SKM-1 (cell line): ENCODE results near the gene GPR146.

ENCODE experiments used
- DNase-seq: peaks from one replicate; lab custom pipeline; 2025; ENCODE audit not compliant: unreplicated experiment; lab: John Stamatoyannopoulos, UW

The GPR146 gene

DNA sequence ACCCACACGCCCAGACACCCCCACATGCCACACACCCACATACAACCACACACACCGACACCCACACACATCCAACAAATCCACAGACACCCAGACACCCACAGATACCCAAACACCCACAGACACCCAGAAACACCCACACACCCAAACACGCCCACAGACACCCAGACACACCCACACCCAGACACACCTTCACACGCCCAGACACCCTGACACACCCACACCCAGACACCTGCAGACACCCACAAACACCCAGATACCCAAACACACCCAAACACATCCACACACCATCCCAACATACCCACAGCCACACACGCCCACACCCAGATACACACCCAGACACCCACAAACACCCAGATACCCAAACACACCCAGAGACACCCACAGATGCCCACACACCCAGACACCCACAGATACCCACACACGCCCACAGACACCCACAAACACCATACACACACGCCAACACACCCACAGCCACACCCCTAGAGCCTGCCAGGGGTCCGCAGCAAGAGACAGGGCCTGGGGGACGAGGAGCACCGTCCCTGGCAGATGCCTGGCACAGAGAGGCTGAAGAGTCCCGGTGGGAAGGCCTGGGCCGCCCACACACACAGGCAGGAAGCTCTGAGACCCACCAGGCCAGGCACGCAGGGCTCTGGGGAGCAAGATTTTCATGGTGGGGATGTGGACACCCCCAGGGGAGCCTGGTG lies 32.9 kb upstream of the GPR146 start:
- no peak for DNase-seq

DNA sequence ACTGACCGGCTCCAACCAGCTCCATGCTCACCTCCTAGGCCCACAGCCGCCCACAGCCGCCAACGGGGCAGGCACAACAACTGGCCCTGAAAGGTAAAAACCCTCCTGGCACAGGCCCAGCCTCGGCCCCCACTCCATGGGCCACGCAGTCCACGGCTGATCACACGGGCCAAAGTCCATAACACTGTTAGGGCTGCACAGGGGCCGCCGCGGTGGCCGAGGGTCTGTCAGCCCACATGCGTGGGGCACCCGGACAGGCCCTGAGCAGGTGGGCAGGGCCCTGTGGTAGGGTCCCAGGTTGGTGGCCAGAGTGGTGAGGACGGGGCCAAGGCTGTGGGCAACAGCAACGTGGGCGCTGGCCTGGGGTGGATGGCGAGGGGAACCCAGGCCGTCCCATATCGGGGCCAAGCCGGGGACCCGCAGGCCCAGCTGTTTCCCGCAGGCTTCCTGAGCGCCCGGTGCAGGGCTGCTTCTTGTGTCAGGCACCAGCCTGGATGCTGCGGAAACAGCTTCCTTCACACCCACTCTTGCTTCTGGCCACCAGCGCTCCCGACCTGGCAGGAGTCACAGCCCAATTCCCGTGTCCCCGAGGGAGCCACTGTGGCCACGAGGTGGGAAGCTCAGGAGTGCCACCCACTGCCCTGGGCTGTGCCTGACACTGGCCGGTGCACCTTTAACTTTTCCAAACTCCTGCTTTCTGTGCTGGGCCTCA lies 32.2 kb upstream of the GPR146 start:
- DNase-seq = no peak

DNA sequence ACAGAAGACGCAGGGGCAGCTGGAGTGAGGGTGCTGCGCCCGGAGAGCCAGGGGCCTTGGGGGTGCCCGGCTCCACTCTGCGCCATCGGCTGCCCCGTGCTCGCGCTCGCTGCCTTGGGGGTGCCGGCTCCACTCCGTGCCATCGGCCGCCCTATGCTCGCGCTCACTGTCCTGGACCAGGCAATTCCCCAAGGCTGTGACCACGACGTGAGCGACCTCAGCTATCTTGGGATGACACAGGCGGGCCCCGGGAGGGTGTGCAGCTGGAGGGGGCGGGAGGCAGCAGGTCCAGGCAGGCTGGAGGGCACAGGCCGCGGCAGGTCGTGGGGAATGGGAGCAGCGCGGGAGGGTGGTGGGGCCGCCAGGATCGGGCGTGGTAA lies 31.6 kb upstream of the GPR146 start:
- DNase-seq = no peak

DNA sequence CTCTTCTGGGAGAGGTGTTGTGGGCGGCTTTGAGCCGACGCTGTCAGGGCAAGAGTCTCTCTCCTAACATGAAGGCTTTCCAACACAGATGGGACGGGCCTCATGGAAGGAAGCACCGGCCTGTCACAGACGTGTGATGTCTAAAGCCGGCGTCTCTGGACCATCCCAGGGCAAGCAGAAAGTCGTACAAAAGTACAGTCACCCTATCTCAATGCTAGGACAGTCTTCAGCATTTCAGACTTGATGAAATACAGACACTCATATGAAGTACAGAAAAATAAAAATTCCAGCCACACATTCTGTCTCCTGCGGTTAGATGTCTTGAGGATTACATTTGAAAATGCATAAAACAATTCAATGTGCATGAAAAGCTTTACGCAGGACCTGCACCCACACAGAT lies 30.8 kb upstream of the GPR146 start:
- DNase-seq = no peak

DNA sequence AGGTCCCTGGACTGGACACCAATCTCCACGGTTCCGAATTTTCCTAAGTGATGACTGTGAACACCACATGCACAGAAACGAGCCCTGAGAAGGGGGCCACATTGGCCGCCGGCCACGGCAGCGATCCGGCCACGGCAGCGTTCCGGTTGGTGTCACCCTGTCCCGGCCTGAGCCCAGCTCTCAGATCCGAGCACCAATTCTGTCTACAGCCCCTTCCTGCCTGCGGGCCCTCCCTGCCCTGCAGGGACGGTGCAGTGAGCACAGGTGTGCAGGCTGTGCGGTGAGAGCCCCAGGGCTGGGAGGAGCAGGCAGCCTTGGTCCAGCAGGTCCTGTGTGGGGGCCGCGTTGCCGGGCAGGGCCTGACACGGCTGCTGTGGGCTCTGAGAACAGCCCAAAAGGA lies 29.7 kb upstream of the GPR146 start:
- no peak for DNase-seq

DNA sequence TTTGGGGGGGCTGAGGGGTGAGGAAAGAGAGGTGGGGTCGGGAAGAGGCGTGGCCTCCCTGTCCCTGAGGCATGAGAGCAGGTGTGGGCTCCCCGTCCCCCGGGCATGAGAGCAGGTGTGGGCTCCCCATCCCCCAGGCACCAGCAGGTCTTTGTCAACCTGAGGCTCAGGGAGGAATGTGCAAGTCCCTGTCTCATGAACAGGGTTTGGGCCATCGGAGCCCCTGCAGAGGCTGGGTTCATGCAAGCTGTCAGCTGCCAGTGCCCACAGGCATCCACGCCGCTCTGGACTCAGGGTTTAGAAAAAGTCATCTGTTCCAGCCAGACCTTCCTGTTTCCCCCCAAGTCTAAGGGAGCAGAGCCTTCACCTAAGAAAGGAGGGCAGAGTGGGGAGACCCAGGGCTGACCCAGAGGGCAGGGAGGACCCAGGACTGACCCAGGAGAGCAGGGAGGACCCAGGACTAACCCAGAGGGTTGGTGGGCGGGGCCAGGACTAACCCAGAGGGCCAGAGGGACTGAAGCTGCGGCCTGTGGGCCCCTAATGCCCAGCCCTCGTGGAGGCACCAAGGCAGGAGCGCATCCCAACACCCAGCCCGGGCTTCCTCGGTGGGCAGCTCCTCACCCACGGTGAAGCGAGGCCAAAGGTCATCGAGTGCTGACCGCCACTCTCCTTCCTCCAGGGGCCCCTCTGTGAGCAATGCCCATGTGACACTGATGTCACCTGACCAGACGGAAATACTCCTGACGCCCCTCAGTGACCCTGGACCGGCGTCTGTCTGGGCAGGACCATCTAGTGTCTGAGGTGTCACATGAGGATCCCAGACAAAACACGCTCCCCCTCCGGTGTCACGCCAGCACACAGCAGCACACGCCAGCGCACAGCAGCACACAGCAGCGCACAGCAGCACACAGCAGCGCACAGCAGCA lies 28.9 kb upstream of the GPR146 start:
- DNase-seq = no peak

DNA sequence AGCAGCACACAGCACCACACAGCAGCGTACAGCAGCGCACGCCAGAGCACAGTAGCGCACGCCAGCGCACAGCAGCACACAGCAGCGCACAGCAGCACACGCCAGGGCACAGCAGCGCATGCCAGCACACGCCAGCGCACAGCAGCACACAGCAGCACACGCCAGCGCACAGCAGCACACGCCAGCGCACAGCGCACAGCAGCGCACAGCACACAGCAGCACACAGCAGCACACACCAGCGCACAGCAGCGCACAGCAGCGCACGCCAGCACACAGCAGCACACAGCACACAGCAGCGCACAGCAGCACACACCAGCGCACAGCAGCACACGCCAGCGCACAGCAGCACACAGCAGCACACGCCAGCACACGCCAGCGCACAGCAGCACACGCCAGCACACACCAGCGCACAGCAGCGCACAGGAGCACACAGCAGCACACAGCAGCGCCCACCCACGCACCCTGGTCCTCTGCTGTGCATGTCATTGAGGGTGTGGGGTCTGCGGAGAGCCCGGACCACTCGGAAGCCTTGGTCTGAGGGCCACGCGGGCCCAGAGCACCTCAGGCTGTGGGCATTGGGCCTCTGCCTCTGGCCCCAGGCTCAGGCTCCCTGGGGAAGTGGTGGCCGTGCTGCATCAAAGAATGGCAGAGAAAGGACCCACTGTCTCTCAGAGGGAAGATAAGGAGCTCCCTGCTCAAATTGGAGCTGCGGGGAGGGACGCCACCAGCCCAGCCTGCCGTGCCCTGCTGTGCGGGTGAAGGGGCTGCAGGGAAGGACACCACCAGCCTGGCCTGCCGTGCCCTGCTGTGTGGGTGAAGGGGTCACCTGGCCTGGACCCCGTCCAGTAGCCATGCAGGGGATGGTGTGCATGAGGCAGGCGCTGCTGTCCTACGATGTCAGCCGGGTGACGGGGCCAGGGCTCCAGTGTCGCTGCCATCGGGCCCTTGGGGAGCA lies 27.5 kb upstream of the GPR146 start:
- DNase-seq = no peak

DNA sequence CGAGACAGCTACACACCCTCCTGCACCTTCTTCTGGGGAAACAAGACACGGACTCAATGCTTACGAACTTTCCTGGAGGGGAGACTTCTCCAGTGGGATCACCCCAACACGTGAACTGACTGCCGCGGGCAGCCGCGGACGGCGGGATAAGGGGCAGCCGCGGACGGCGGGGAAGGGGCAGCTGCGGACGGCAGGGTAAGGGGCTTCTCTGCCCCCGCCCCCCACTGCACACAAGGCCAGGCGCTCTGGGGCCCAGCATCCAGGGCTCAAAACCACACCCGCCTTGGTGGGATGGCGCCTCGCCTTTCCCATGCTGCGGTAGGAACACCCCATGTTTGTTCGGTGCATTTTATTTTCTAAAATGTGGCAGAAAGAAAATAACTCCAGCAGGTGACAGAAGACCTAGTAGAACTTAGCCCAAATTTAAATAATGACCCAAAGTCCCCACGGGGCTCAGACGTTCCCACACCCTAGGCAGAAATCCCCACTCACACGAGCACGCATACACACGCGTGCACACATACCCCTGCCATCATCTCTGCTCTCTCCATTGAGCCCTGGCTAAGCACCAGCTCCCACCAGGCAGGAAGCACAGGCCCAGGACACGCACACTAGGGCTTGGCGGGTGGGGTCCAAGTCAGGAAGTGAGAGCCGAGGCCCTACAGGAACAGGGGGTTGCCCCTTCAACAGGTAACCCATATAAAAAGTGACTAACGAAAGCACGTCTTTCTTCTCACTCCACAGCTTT lies 26.6 kb upstream of the GPR146 start:
- no peak for DNase-seq

DNA sequence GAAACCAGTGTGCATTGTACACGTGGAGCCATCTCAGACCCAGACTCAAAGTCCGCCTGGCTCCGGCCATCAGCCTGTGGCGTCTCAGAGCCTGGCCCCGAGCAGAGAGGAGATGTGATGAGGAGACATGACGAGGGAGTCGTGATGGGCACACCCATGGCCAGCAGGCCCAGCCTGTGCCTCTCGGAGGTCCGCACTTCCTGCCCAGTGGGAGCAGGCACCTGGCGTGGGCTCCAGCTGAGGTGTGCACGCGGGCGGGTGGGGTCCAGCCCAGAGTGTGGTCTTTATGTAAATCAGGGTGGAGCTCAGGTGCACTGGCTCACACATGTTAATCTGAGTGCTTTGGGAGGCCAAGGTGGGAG lies 26.0 kb upstream of the GPR146 start:
- no peak for DNase-seq

DNA sequence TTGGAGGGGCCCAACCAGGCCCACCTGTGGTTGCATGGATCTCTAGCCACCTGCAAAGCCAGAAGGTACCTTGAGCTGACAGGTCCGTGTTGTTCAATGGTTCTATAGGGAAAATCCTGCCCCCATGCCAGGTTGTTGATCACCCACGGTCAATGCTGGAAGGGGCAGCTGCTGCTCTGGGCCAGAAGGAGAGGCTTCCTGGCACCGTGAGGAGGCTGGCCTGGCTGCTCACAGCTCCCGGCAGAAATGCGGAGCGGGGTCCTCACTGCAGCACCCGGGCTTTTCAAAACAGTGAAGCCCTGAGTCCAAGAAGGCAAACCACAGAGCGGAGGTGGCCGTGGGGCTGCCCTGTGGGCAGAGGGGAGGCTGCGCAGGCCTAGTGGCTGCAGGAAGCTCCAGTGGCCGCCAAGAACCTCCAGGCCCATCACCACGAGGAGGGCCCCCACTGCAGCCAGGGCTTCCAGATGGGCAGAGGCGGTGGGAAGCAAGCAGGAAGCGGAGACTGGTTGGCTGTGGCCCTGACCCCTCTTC lies 25.0 kb upstream of the GPR146 start:
- no peak for DNase-seq

DNA sequence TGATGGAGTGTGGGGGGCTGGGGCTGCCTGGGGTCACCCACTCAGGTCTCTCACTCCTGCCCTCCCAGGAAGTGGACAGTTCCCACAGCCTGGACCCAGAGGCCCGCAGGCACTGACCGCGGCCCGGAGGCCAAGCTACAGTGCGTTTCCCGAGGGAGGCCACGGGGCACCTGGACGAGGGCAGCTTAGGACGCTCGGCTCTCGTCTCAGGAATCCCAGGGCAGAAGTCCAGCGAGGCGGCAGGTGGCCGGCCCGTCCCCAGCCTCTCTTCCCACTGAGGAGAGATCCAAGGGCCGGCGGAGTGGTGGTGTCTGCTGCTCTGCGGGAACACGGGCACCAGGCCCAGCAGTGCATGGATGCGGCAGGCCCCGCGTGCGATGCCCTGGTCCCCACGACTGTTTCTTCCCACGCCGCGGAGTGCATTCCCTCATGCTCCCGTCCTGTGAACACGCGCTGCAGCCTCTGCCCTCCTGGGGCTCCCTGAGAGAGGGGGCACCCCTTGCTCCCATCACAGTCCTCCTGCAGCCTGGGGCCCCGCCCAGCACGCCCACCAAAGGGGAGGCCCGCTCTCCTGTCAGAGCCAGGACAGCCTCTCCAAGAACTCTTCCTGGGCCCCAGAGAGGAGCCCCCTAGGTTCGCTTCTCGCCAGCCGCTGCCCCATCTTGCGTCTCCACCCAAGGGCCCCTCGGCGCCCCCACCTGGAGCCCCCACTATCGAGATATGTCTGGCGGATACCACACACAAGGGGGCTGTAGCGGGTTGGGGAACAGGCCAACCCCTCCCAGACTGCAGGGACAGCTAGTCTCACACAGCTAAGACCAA lies 24.3 kb upstream of the GPR146 start:
- no peak for DNase-seq

DNA sequence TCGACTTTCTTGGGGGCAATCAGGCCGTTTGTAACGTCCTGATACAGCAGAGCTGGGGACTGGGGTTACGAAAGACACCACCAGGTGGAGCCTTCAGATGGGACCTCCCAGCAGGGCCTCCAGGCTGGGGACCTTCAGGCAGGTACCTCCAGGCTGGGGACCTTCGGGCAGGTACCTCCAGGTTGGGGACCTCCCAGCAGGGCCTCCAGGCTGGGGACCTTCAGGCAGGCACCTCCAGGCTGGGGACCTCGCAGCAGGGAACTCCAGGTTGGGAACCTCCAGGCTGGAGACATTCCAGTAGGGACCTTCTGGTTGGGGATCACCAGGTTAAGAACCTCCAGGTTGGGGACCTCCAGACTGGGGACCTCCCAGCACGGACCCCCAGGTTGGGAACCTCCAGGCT lies 23.5 kb upstream of the GPR146 start:
- DNase-seq = no peak

DNA sequence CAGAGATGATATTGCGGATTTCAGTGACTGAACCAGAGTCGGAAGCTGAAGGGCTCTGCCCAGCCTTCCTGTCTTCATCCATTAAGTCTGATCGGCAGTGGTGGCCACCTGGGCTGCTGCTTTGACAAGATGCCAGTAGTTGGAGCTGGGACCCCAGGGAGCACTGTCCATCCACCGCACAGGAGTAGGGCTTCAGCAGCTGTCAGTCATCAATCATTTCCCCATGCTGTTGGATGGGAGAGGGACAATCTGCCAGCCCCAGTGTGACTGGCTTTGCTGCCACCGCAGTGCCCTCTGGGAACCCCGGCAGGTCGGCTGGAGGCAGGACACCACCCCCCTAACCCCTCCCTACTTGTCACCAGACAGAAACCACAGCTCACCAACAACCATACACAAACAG lies 23.0 kb upstream of the GPR146 start:
- no peak for DNase-seq

DNA sequence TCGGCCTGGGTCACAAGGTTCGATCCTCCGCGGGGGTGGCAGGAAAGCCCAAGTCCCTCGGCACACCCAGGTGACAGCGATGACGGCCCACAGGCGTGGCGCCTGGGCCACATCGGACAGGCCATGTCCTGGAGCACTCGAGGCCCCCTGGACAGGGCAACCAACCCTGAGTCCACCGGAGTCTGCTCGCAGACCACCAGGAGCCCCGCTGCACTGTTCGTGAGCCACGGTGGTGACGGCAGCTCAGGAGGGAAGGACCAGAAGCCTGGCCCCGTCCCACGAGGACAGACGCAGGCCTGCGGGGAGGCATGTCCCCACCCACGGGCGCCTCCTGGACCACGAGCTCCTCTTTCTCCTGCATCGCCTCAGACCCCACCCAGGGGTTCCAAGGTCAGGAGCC lies 22.4 kb upstream of the GPR146 start:
- no peak for DNase-seq

DNA sequence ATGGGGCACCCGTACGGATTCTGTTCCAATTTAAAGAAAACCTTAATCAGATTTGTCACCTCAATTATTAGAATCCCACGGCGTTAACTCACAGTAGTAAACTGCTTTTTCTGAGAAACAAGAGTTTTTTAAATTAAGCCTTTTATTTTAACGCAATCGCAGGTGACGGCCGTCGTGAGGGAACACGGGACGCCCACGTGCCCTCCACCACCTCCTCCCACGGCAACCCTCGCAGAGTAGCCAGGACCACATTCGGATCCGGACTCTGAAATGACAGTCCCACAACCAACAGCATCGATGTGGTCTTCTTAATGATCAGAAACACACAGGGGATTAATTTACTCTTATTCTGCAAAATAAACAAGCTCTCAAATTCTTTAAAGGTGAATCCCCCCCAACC lies 22.0 kb upstream of the GPR146 start:
- DNase-seq = no peak

DNA sequence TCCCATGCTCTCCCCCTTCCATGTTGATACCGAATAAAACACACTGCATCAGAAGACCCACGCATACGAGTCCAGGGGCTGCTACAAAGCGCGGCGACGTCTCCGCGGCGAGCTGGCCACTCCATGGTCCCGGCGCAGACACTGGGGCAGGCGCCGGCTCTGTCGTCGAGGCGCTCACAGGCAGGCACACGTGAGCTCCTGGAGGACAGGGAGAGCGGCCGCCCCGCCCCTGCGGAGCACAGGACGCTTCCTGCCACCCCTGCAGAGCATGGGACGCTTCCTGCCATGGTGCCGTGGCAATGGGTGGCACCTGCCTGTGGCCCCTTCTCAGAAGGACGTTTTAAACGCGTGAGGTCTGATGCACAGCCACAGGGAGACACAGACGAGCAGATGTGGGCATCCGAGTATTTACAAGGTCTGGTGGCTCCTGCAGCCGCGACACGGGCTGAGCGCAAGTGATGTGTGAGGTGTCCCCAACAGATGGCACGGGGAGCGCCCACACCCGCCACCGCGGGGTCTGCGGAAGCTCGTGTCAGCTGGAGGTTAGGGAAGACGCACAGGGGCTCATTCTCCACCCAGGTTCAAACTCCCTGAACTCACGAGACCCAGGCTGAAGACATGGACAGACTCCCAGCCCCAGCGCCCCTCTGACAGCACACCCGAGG lies 21.4 kb upstream of the GPR146 start:
- no peak for DNase-seq

DNA sequence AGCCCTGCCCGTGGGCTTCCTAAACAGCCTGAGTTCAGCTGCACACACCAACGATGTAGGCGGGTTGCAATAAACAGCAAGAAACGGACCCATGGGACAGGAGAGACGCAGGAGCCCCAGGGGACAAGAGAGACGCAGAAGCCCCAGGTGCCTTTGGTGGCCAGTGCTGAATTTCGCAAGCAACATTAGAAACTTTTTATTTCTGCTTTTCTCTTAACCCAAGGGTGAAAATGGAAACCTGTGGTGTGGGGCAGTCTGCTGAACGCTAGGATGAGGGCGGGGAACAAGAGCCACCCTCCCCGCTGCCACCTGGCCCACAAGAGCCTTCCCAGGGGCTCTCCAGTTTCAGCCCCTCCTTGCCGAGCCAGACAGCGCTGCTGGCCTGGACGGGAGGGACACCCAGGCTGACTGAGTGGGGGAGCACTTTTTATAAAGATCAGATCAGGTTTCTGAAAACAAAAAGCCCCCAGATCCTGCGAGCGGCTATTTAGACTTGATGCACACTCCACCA lies 20.0 kb upstream of the GPR146 start:
- peak; percentile 61 for DNase-seq
